Breast epithelium (tissue), 4 donors: ENCODE results near the gene SLC39A11. TPM values are rescaled to one million over a fixed set of nuclear protein-coding genes. Genes with fewer than 3 reads are reported as not detected.

Source experiments
- DNase-seq, 2 donors: peaks; one replicate each; pipeline ENCODE4 v3.0.0-alpha.2; 2019; ENCODE audit warnings: low spot score in 2 of 2
- H3K27ac ChIP-seq, 2 donors: fragments of 200-600 bp; sonication (generic) in 1 of 2; one replicate each; pipeline ENCODE4 v1.5.1; 2016 to 2019; ENCODE audit warnings: mild to moderate bottlenecking in 1 of 2
- H3K27me3 ChIP-seq, 2 donors: fragments of 200-600 bp; sonication (generic) in 1 of 2; one replicate each; pipeline versions ENCODE4 v1.5.1 to v1.6.0; 2017 to 2019; ENCODE audit warnings: control low read depth in 1 of 2, mild to moderate bottlenecking in 1 of 2
- H3K36me3 ChIP-seq: fragments of 200-600 bp; one replicate; pipeline ENCODE4 v1.5.1; 2019
- H3K4me1 ChIP-seq, 2 donors: fragments of 200-600 bp; sonication (generic); one replicate each; pipeline ENCODE4 v1.5.1; 2016 to 2019; ENCODE audit warnings: control low read depth in 1 of 2
- H3K4me3 ChIP-seq, 3 donors: fragments of 200-600 bp; sonication (generic); 1 replicate in 2 of 3; 2 replicates in 1 of 3; pipeline ENCODE4 v1.5.1; 2016 to 2019; ENCODE audit warnings: mild to moderate bottlenecking in 3 of 3, moderate library complexity in 2 of 3
- H3K9me3 ChIP-seq, 2 donors: fragments of 200-600 bp; sonication (generic) in 1 of 2; one replicate each; pipeline ENCODE4 v1.5.1; 2016 to 2019; ENCODE audit warnings: control low read depth in 1 of 2
- CTCF ChIP-seq, 3 donors: fragments of 450-650 bp; IDR thresholded peaks; one replicate each; pipeline ENCODE4 v1.5.1; 2016 to 2017; ENCODE audit warnings: antibody characterized with exemption in 3 of 3, mild to moderate bottlenecking in 3 of 3, moderate library complexity in 3 of 3
- POLR2A ChIP-seq: fragments of 450-650 bp; IDR thresholded peaks from one replicate; pipeline ENCODE4 v1.6.1; 2016; ENCODE audit warnings: antibody characterized with exemption, mild to moderate bottlenecking, moderate library complexity
- POLR2AphosphoS5 ChIP-seq, 3 donors: sonication (generic); formaldehyde crosslinking; IDR thresholded peaks; one replicate each; pipeline ENCODE4 v1.6.1; 2017; ENCODE audit warnings: antibody characterized with exemption in 3 of 3
- intact Hi-C: fragments of 100-400 bp; cut with DNase I; formaldehyde crosslinking; loops from one replicate; pipeline ENCODE4 v1.15.1; 2023; ENCODE audit warnings: low total_unique reads
- total RNA-seq, 3 donors: library from RNA; depleted of rRNA; stranded (reverse); fragments of >200 nt; gene quantifications; one replicate each; pipeline ENCODE4 v1.1.0, GENCODE V29; 2016

Gene SLC39A11
- total RNA-seq, 3 donors from 2014 or later = 31.8 to 54.6 (median 47.0) TPM

GRCh38 chr17:73028299-73028755, 64.2 kb downstream of the SLC39A11 start:
- H3K36me3 ChIP-seq = no peaks in the 10 kb centered on the region
- H3K9me3 ChIP-seq = peaks cover 0 to 7% of the 10 kb centered on the region in 2 donors
- intact Hi-C loops = no loop called here
- DNase-seq = no peak
- no peaks in the 10 kb centered on the region for H3K4me1 ChIP-seq
- no peaks in the 10 kb centered on the region for H3K27me3 ChIP-seq
- no peak for TF ChIP-seq CTCF (IDR thresholded peaks at IDR 0.05)
- no peak for TF ChIP-seq POLR2AphosphoS5 (IDR thresholded peaks at IDR 0.05)
- no peak for TF ChIP-seq POLR2A
- no peak overlapping the region for H3K4me3 ChIP-seq
- no peak overlapping the region for H3K27ac ChIP-seq

- intact Hi-C loops = no loop called here
- DNase-seq = no peak
Measured at GRCh38 chr17:73027130-73027741, 65.3 kb downstream of the SLC39A11 start.

DNA sequence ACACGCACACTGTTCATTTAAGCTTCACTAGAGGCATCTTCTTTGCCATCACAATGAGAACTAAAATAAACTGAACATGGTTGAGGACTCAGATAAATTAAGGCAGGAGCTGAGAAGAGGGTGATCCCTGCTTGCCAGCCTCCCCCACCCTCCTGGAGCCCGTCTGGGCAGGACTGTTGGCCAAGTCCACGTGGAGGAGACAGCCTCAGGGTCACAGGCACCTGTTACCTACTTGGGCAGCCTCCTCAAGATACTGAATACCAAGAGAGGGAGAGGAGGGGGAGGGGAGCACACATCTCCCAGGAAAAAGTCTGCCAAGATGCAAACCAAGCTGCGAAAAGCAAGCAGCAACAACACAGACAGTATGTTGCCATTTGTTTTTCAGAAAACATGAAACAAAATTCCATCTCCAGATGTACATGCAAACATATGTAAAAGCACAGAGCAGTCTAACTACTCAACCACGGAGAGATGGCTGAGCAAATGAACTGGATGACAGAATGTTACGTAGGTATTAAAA, 67.4 kb downstream of the SLC39A11 start:
- intact Hi-C loops = no loop called here
- no peak for DNase-seq
- H3K36me3 ChIP-seq = no peaks in the 10 kb centered on the region
- H3K9me3 ChIP-seq = peaks cover 0 to 17% of the 10 kb centered on the region in 2 donors
- no peak overlapping the region for H3K4me3 ChIP-seq
- H3K4me1 ChIP-seq = no peaks in the 10 kb centered on the region
- H3K27me3 ChIP-seq = no peaks in the 10 kb centered on the region
- TF ChIP-seq POLR2AphosphoS5 (IDR thresholded peaks at IDR 0.05) = no peak
- TF ChIP-seq CTCF (IDR thresholded peaks at IDR 0.05) = no peak
- no peak for TF ChIP-seq POLR2A
- H3K27ac ChIP-seq = no peak overlapping the region

More at GRCh38 chr17:73027130-73027741, 65.3 kb downstream of the SLC39A11 start:
- H3K4me3 ChIP-seq = no peak overlapping the region
- H3K9me3 ChIP-seq = peaks cover 0 to 7% of the 10 kb centered on the region in 2 donors
- H3K27me3 ChIP-seq = no peaks in the 10 kb centered on the region
- H3K4me1 ChIP-seq = no peaks in the 10 kb centered on the region
- no peaks in the 10 kb centered on the region for H3K36me3 ChIP-seq
- no peak for TF ChIP-seq POLR2AphosphoS5 (IDR thresholded peaks at IDR 0.05)
- no peak for TF ChIP-seq POLR2A
- TF ChIP-seq CTCF (IDR thresholded peaks at IDR 0.05) = no peak
- H3K27ac ChIP-seq = no peak overlapping the region

- peaks cover 8 to 19% of the 10 kb centered on the region in 2 donors for H3K9me3 ChIP-seq
- no peak overlapping the region for H3K4me3 ChIP-seq
- intact Hi-C loops = no loop called here
- H3K36me3 ChIP-seq = no peaks in the 10 kb centered on the region
- H3K27ac ChIP-seq = no peak overlapping the region
- H3K4me1 ChIP-seq = no peaks in the 10 kb centered on the region
- DNase-seq = no peak
- TF ChIP-seq POLR2AphosphoS5 (IDR thresholded peaks at IDR 0.05) (no peak), CTCF (IDR thresholded peaks at IDR 0.05) (no peak), POLR2A (no peak)
- H3K27me3 ChIP-seq = no peaks in the 10 kb centered on the region
Measured at GRCh38 chr17:73023759-73024158, 68.7 kb downstream of the SLC39A11 start.

DNA sequence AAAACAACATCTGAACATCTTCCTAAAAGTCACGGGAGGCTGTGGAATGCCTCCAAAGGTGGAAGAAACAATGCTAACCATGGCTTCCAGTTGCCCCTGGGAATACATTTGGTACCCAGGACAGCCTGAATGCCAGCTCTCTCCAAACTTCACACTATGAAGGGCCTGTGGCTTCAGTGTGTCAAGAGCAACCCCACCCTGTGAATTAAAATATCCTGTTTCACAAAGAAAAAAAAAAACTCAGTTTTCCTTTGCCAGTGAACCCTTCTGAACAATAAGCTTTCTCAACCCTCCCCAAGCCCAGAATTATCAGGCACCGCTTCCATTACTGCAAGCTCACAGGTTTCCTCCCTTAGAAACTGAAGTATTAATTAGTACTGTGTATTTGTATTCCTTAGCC, 69.8 kb downstream of the SLC39A11 start:
- H3K4me1 ChIP-seq = no peaks in the 10 kb centered on the region
- H3K9me3 ChIP-seq = peaks cover 18 to 19% of the 10 kb centered on the region in 2 donors
- H3K27me3 ChIP-seq = no peaks in the 10 kb centered on the region
- intact Hi-C loops = no loop called here
- DNase-seq = no peak
- no peak overlapping the region for H3K27ac ChIP-seq
- TF ChIP-seq POLR2AphosphoS5 (IDR thresholded peaks at IDR 0.05) (no peak), CTCF (IDR thresholded peaks at IDR 0.05) (no peak), POLR2A (no peak)
- no peaks in the 10 kb centered on the region for H3K36me3 ChIP-seq
- no peak overlapping the region for H3K4me3 ChIP-seq
